ENCODE results near the gene STBD1.

Gene STBD1

GRCh38 chr4:76315267-76315918 lies 8.9 kb downstream of the STBD1 start:
- TF ChIP-seq CTCF (IDR thresholded peaks at IDR 0.05; ENCODE audit: control insufficient read depth, extremely low read depth, insufficient read depth): no peak
- H3K4me3 ChIP-seq (ENCODE audit: low read depth, low read length): no peak overlapping the region
- no peak for DNase-seq (ENCODE audit: low read depth)

- no peak for TF ChIP-seq CTCF (IDR thresholded peaks at IDR 0.05; ENCODE audit: control insufficient read depth, extremely low read depth, insufficient read depth)
These were observed 9.6 kb downstream of the STBD1 start for GRCh38 chr4:76316131-76316530.

GRCh38 chr4:76322236-76322635 lies 15.7 kb downstream of the STBD1 start:
- no peak overlapping the region for H3K4me3 ChIP-seq (ENCODE audit: low read depth, low read length)
- no peak for DNase-seq (ENCODE audit: low read depth)
- no peak for TF ChIP-seq CTCF (IDR thresholded peaks at IDR 0.05; ENCODE audit: control insufficient read depth, extremely low read depth, insufficient read depth)

More at GRCh38 chr4:76316131-76316530, 9.6 kb downstream of the STBD1 start:
- DNase-seq (ENCODE audit: low read depth): no peak
- no peak overlapping the region for H3K4me3 ChIP-seq (ENCODE audit: low read depth, low read length)

GRCh38 chr4:76325072-76325471 lies 18.5 kb downstream of the STBD1 start:
- DNase-seq (ENCODE audit: low read depth): no peak
- H3K4me3 ChIP-seq (ENCODE audit: low read depth, low read length): no peak overlapping the region
- no peak for TF ChIP-seq CTCF (IDR thresholded peaks at IDR 0.05; ENCODE audit: control insufficient read depth, extremely low read depth, insufficient read depth)

GRCh38 chr4:76326515-76326914 lies 20.0 kb downstream of the STBD1 start:
- DNase-seq (ENCODE audit: low read depth): no peak
- H3K4me3 ChIP-seq (ENCODE audit: low read depth, low read length): no peak overlapping the region
- TF ChIP-seq CTCF (IDR thresholded peaks at IDR 0.05; ENCODE audit: control insufficient read depth, extremely low read depth, insufficient read depth): no peak

- H3K4me3 ChIP-seq (ENCODE audit: low read depth, low read length): no peak overlapping the region
- DNase-seq (ENCODE audit: low read depth): peak; percentile 34
- TF ChIP-seq CTCF (IDR thresholded peaks at IDR 0.05; ENCODE audit: control insufficient read depth, extremely low read depth, insufficient read depth): no peak
These were observed 28.4 kb downstream of the STBD1 start for GRCh38 chr4:76334885-76335284.

- H3K4me3 ChIP-seq (ENCODE audit: low read depth, low read length): no peak overlapping the region
- DNase-seq (ENCODE audit: low read depth): no peak
- TF ChIP-seq CTCF (IDR thresholded peaks at IDR 0.05; ENCODE audit: control insufficient read depth, extremely low read depth, insufficient read depth): no peak
These were observed 32.8 kb downstream of the STBD1 start for GRCh38 chr4:76339364-76339763.

Data from LNCaP clone FGC (cell line).